ENCODE results near the gene RGN. TPM values are rescaled to one million over a fixed set of nuclear protein-coding genes. Genes with fewer than 3 reads are reported as not detected.

Gene RGN
- total RNA-seq, 1 donor from 2014 or later: not detected

- no peak for DNase-seq (ENCODE audit: extremely low spot score, unreplicated experiment)
- Mint-ChIP-seq H3K27me3 (ENCODE audit: unreplicated experiment) (no peaks in the 10 kb centered on the region), H3K4me1 (ENCODE audit: unreplicated experiment) (no peaks in the 10 kb centered on the region), H3K4me3 (ENCODE audit: unreplicated experiment) (no peak overlapping the region), H3K36me3 (ENCODE audit: unreplicated experiment) (no peaks in the 10 kb centered on the region), H3K27ac (ENCODE audit: unreplicated experiment) (no peak overlapping the region), H3K9me3 (ENCODE audit: unreplicated experiment) (no peaks in the 10 kb centered on the region)
- no peak for TF ChIP-seq CTCF (IDR thresholded peaks at IDR 0.05)
These were observed 2.6 kb downstream of the RGN start for GRCh38 chrX:47080915-47081236.

- Mint-ChIP-seq H3K4me3 (ENCODE audit: unreplicated experiment) (no peak overlapping the region), H3K36me3 (ENCODE audit: unreplicated experiment) (no peaks in the 10 kb centered on the region), H3K4me1 (ENCODE audit: unreplicated experiment) (no peaks in the 10 kb centered on the region), H3K9me3 (ENCODE audit: unreplicated experiment) (no peaks in the 10 kb centered on the region), H3K27ac (ENCODE audit: unreplicated experiment) (no peak overlapping the region), H3K27me3 (ENCODE audit: unreplicated experiment) (no peaks in the 10 kb centered on the region)
- no peak for TF ChIP-seq CTCF (IDR thresholded peaks at IDR 0.05)
- no peak for DNase-seq (ENCODE audit: extremely low spot score, unreplicated experiment)
These were observed 13.0 kb downstream of the RGN start for GRCh38 chrX:47091149-47091775.

- DNase-seq (ENCODE audit: extremely low spot score, unreplicated experiment): no peak
- TF ChIP-seq CTCF (IDR thresholded peaks at IDR 0.05): peak; percentile 60
- H3K27ac Mint-ChIP-seq (ENCODE audit: unreplicated experiment): no peak overlapping the region
- no peaks in the 10 kb centered on the region for H3K4me1 Mint-ChIP-seq (ENCODE audit: unreplicated experiment)
- no peak overlapping the region for H3K4me3 Mint-ChIP-seq (ENCODE audit: unreplicated experiment)
- no peaks in the 10 kb centered on the region for H3K36me3 Mint-ChIP-seq (ENCODE audit: unreplicated experiment)
- H3K9me3 Mint-ChIP-seq (ENCODE audit: unreplicated experiment): no peaks in the 10 kb centered on the region
- no peaks in the 10 kb centered on the region for H3K27me3 Mint-ChIP-seq (ENCODE audit: unreplicated experiment)
These were observed 15.0 kb downstream of the RGN start for GRCh38 chrX:47093248-47093647.

- peak; percentile 53 for DNase-seq (ENCODE audit: extremely low spot score, unreplicated experiment)
- Mint-ChIP-seq H3K4me3 (ENCODE audit: unreplicated experiment) (no peak overlapping the region), H3K27me3 (ENCODE audit: unreplicated experiment) (no peaks in the 10 kb centered on the region), H3K36me3 (ENCODE audit: unreplicated experiment) (no peaks in the 10 kb centered on the region), H3K4me1 (ENCODE audit: unreplicated experiment) (no peaks in the 10 kb centered on the region), H3K27ac (ENCODE audit: unreplicated experiment) (no peak overlapping the region), H3K9me3 (ENCODE audit: unreplicated experiment) (no peaks in the 10 kb centered on the region)
- no peak for TF ChIP-seq CTCF (IDR thresholded peaks at IDR 0.05)
These were observed 15.6 kb downstream of the RGN start for GRCh38 chrX:47093860-47094259.

- Mint-ChIP-seq H3K4me3 (ENCODE audit: unreplicated experiment) (no peak overlapping the region), H3K27me3 (ENCODE audit: unreplicated experiment) (no peaks in the 10 kb centered on the region), H3K4me1 (ENCODE audit: unreplicated experiment) (no peaks in the 10 kb centered on the region), H3K27ac (ENCODE audit: unreplicated experiment) (no peak overlapping the region), H3K36me3 (ENCODE audit: unreplicated experiment) (no peaks in the 10 kb centered on the region), H3K9me3 (ENCODE audit: unreplicated experiment) (peaks cover 5% of the 10 kb centered on the region)
- DNase-seq (ENCODE audit: extremely low spot score, unreplicated experiment): peak; percentile 36
- TF ChIP-seq CTCF (IDR thresholded peaks at IDR 0.05): no peak
These were observed 18.8 kb downstream of the RGN start for GRCh38 chrX:47097018-47097417.
